Peyer's patch (tissue), 4 donors: ENCODE results near the gene ME2.

Source experiments
- CTCF ChIP-seq, 6 experiments: fragments of 450-650 bp in 4 of 6; fragments of 200-600 bp in 2 of 6; sonication (generic) in 1 of 6; IDR thresholded peaks; one replicate each; pipeline ENCODE4 v1.5.1; 2017 to 2019; ENCODE audit warnings: antibody characterized with exemption in 6 of 6, mild to moderate bottlenecking in 3 of 6, moderate library complexity in 1 of 6
- POLR2A ChIP-seq, 2 donors: fragments of 450-650 bp; IDR thresholded peaks; one replicate each; pipeline ENCODE4 v1.5.1; 2017; ENCODE audit warnings: antibody characterized with exemption in 2 of 2, mild to moderate bottlenecking in 2 of 2, moderate library complexity in 2 of 2

DNA sequence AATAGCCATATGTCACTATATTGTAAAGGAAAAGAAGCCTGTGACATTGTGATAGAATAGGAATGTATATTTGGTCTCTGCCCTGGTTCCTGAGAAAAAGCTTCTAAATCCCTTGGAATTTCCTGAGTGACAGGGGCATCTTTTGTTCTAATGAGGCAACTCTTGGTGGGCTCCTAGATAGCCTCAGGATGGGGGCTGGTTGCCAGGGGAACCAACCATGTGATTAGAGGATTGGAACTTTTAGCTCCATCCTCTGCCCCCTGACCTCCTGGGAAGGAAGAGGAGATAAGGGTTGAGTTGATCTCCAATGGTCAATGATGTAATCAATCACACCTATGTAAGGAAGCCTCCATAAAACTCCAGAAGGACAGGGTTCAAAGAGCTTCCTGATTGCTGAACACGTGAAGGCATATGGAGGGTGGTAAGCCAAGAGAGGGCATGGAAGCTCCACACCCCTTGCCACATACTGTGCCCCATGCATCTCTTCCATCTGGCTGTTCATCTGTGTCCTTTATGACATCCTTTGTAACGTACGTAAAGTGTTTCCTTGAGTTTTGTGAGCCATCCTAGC is 2.9 kb upstream of the ME2 start:
- TF ChIP-seq CTCF (IDR thresholded peaks at IDR 0.05) (no peak), POLR2A (IDR thresholded peaks at IDR 0.05) (peak in 1 of 2 donors; percentile 33)
